ENCODE data around the gene SHISA3. TPM values are rescaled to one million over a fixed set of nuclear protein-coding genes. Genes with fewer than 3 reads are reported as not detected.

The SHISA3 gene
- total and polyA plus RNA-seq, 10 donors, result 0.34 to 1.2 (median 0.53) TPM; not detected in 2

DNA sequence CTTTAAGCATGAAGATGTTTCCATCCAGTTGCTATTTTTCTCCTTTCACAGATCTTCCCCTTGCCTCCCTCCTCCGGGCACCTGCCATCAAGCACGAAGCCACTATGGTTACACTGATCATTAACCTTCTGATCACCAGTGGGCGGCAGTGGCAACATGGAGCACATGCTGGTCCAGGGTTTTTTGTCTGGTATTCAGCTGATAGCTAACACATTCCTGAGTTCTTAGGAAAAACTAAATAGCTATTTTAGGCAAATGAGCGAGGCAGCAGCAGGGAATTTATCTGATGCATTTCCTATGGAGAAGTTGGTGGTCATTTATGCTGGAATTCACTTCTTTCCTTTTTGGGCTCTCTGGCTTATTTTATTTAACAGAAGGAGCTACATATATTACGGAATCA lies 22.9 kb downstream of the SHISA3 start:
- intact Hi-C loops (cut with DNase I; ENCODE audit: low total_unique reads), result no loop called here
- no peak for DNase-seq
- Histone ChIP-seq H3K27me3 (replicated peaks in 1 of 7) (no peaks in the 10 kb centered on the region), H3K27ac (no peak overlapping the region), H3K36me3 (peaks cover 0 to 86% (median 39%) of the 10 kb centered on the region in 6 donors), H3K9me3 (no peaks in the 10 kb centered on the region), H3K4me1 (no peaks in the 10 kb centered on the region), H3K4me3 (no peak overlapping the region)
- TF ChIP-seq POLR2A (IDR thresholded peaks at IDR 0.05) (no peak), POLR2AphosphoS5 (IDR thresholded peaks at IDR 0.05) (no peak)
- TF ChIP-seq, protein P1, sequence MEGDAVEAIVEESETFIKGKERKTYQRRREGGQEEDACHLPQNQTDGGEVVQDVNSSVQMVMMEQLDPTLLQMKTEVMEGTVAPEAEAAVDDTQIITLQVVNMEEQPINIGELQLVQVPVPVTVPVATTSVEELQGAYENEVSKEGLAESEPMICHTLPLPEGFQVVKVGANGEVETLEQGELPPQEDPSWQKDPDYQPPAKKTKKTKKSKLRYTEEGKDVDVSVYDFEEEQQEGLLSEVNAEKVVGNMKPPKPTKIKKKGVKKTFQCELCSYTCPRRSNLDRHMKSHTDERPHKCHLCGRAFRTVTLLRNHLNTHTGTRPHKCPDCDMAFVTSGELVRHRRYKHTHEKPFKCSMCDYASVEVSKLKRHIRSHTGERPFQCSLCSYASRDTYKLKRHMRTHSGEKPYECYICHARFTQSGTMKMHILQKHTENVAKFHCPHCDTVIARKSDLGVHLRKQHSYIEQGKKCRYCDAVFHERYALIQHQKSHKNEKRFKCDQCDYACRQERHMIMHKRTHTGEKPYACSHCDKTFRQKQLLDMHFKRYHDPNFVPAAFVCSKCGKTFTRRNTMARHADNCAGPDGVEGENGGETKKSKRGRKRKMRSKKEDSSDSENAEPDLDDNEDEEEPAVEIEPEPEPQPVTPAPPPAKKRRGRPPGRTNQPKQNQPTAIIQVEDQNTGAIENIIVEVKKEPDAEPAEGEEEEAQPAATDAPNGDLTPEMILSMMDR (IDR thresholded peaks at IDR 0.05 in 8 of 11, conservative IDR thresholded peaks at IDR 0.05 in 3 of 11), result no peak
- 86 to 96% (median 94%) methylated on average over 5 of the region's 5 CpGs for WGBS, 5 donors

DNA sequence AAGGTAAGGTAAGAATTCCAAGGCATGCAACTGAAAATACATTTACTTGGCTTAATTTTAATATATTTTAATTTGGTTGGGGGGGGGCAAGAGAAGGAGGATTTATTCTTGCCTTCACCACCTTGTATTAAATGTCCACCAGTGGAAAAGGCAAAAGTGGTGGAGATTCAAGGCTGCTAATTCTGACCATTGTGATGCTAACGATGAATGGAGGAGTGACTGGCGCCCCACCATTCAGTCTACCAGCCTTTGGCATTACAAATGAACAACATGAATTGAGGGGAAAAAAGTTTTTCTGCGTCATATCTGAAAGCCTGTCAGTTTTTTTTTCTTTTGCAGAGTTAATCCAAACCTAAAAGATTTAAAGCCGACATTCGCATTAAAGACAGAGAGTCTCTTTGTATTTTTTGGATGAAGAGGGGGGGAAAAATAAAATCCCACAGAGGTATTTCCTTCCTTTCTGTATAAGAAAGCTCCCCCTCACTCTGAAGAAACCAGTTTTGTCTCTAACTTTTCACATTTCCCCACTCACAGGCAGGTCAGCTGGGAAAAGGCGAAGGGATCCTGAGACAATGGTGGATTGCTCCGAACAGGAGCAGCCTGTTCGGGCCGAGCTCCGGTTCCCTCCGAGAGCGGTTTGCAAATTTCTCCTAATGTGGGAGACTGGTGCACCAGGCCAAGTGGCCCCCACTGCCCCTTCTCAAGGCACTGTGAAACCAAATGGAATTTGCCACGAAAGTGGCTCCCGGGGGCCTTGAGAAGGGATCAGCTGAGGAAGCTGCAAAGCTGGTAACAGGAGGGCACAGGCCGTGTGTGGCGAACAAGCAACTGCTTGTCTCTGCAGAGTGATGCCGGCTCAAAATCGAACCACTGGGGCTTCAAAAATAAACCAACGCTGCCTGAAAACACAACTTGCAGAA lies 28.1 kb downstream of the SHISA3 start:
- 94 to 97% (median 95%) methylated on average over 17 to 19 of the region's 19 CpGs for WGBS, 5 donors

DNA sequence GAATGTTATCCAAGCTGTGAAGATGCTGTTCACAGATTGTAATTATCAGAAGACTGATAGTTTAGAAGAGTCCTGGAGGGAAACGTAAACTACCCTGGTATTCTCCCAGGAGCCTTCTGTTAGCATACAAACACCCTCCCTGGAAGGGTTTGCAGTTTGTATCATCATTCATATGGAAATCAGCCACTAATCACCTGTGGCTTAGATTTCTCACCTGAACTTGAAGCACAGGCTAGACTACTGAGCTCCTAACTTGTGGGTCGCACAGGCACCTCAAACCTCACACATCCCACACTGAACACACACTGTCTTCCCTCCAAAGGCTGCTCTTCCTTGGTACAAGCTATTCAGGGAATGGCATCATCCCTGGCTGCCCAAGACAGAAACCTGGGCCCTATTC lies 30.7 kb downstream of the SHISA3 start:
- H3K4me3 ChIP-seq, result no peak overlapping the region
- intact Hi-C loops (cut with DNase I; ENCODE audit: low total_unique reads), result no loop called here
- no peaks in the 10 kb centered on the region for H3K9me3 ChIP-seq
- H3K4me1 ChIP-seq, result no peaks in the 10 kb centered on the region
- peaks cover 0 to 85% (median 20%) of the 10 kb centered on the region in 6 donors for H3K36me3 ChIP-seq
- no peak for TF ChIP-seq POLR2AphosphoS5 (IDR thresholded peaks at IDR 0.05)
- TF ChIP-seq, protein P1 (IDR thresholded peaks at IDR 0.05 in 8 of 11, conservative IDR thresholded peaks at IDR 0.05 in 3 of 11), result no peak
- no peak for TF ChIP-seq POLR2A (IDR thresholded peaks at IDR 0.05)
- H3K27me3 ChIP-seq (replicated peaks in 1 of 7), result no peaks in the 10 kb centered on the region
- 89 to 100% (median 96%) methylated on average over 2 of the region's 2 CpGs for WGBS, 5 donors
- H3K27ac ChIP-seq, result no peak overlapping the region
- no peak for DNase-seq

More for the DNA sequence above, 28.1 kb downstream of the SHISA3 start:
- TF ChIP-seq POLR2AphosphoS5 (IDR thresholded peaks at IDR 0.05), result no peak
- no peak for TF ChIP-seq POLR2A (IDR thresholded peaks at IDR 0.05)
- TF ChIP-seq, protein P1 (IDR thresholded peaks at IDR 0.05 in 8 of 11, conservative IDR thresholded peaks at IDR 0.05 in 3 of 11), result no peak
- Histone ChIP-seq H3K4me3 (no peak overlapping the region), H3K27ac (no peak overlapping the region), H3K9me3 (no peaks in the 10 kb centered on the region), H3K36me3 (peaks cover 0 to 88% (median 42%) of the 10 kb centered on the region in 6 donors), H3K27me3 (replicated peaks in 1 of 7) (no peaks in the 10 kb centered on the region), H3K4me1 (no peaks in the 10 kb centered on the region)
- intact Hi-C loops (cut with DNase I; ENCODE audit: low total_unique reads), result no loop called here
- DNase-seq, result no peak

DNA sequence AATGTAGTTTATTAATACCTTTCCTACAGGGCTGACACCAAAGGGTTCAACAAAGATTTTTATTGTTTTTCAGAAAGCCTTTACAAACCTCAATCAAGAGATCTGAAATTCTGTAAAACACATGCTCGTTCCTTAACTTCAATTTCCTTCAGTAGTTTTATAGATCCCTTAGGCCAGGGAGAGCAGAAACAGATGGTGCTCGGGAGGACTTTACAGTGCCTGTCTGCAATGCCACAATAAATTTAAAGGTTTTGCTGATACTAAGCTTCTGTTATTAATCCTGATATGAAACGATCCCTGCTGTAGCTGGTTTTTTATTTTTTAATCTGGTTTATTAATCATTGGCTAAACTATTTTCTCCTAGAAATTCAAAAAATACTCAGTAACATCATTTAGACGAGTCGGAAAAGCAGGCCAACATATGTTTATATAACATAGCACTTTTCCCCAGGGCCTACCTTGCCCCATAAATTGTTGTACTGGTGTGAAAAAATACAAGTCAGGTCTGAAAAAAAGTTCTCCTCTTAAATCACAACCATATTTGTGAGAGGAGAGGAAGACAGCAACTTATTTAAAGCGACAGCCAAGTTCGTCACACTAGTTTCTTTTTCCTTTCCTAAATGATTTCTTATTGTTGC lies 39.8 kb downstream of the SHISA3 start:
- DNase-seq, result no peak
- 91 to 98% (median 96%) methylated on average over 7 of the region's 7 CpGs for WGBS, 5 donors
- Histone ChIP-seq H3K36me3 (peaks cover 0 to 89% (median 18%) of the 10 kb centered on the region in 6 donors), H3K4me3 (no peak overlapping the region), H3K27me3 (replicated peaks in 1 of 7) (no peaks in the 10 kb centered on the region), H3K27ac (no peak overlapping the region), H3K9me3 (no peaks in the 10 kb centered on the region), H3K4me1 (no peaks in the 10 kb centered on the region)
- TF ChIP-seq, protein P1 (IDR thresholded peaks at IDR 0.05 in 8 of 11, conservative IDR thresholded peaks at IDR 0.05 in 3 of 11), result no peak
- TF ChIP-seq POLR2A (IDR thresholded peaks at IDR 0.05) (no peak), POLR2AphosphoS5 (IDR thresholded peaks at IDR 0.05) (no peak)
- intact Hi-C loops (cut with DNase I; ENCODE audit: low total_unique reads), result no loop called here

Measured in spleen (tissue), 11 donors.